NCI-H128 (cell line): Measurements from ENCODE around the gene ABHD17A.
"Not testable (repeated sequence)": the region's sequence is repeated elsewhere in the genome, so short reads cannot be mapped to it uniquely, and the experiment has no call there.

Experiments
- DNase-seq: peaks from one replicate; lab custom pipeline; 2025; ENCODE audit not compliant: unreplicated experiment; lab: John Stamatoyannopoulos, UW

ABHD17A gene

DNA sequence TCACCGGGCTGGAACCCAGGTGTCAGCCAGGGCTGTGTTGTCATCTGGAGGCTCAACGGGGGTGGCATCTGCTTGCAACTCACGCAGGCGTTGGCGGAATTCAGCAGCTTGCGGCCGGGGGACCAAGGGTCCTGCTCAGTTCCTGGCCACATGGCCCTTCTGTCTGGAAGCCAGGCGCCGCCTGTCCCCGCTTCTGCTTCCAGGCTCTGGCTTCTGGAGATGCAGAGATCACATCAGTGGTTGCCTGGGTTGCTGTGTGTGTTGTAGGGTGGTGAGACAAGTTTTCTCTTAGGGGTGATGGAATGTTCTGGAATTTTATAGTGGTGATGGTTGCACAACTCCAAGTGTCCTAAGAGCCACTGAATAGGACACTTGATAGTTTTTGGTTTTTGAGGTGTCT is 24.9 kb upstream of the ABHD17A start:
- no peak for DNase-seq

DNA sequence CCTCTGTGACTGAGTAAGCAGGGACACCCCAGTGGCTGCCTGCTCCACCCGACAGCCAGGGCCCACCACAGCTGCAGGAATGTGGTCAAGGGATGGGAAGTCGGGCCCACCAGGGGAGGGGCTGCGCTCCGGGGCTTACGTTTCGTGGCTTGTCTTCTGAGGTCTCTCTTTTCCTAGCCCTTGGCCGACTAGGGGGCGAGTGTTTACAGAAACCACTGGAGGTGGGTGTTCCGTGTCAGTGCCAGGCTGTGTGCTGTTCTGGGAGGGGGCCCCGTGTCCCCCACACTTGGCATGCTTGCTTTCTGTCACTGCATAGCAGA is 24.4 kb upstream of the ABHD17A start:
- no peak for DNase-seq

DNA sequence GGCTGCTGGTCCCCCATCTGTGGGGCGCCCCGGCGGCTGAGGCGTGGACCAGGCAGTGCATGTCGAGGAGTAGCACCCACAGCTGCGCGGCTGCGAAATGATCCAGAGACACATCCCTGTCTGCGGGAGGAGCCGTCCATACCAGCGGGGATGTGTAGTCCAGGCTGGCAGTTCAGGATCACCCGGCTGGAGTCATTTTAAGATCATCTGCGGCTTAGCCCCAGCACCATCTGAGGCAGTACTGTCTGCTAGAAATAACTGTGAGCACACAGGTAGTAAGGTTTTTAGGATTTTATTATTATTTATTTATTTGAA is 23.0 kb upstream of the ABHD17A start:
- no peak for DNase-seq

DNA sequence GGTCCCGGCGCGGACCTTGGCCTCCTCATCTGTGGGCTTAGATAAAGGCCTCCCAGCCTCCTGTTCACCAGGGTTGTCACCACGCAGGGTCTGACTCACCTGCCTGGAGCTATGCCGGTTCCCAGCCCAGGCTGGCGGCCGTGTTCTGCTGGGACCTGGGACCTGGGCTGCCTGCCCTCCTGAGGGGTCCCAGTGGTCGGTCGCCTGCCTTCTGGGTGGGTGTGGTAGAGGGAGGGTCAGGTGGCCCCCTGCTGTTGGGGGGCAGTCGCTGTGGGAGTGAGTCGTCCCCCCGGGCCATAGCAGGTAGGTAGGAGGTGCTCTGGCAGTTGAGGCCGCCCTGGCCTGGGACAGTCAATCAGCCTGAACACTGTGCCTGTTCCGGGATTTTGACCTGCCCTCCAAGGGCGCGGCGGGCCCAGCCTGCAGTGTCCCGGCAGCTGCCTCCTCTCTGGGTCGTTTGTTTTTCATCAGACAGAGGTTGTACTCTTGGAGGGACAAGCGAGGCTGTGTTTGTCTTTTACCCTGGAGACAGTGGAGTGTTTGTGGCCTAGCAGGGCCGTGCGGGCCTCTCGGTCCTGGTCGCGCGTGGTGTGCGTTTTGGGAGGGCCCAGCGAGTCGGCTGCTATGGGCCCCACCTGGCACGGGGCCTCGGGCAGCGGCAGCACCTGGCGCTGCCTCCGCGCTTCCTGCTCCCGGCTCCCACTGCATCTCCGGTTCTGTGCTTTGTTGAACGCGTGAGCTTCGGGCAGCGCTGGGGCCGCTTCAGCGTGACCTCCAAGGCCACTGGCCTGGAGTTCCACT is 22.5 kb upstream of the ABHD17A start:
- no peak for DNase-seq

DNA sequence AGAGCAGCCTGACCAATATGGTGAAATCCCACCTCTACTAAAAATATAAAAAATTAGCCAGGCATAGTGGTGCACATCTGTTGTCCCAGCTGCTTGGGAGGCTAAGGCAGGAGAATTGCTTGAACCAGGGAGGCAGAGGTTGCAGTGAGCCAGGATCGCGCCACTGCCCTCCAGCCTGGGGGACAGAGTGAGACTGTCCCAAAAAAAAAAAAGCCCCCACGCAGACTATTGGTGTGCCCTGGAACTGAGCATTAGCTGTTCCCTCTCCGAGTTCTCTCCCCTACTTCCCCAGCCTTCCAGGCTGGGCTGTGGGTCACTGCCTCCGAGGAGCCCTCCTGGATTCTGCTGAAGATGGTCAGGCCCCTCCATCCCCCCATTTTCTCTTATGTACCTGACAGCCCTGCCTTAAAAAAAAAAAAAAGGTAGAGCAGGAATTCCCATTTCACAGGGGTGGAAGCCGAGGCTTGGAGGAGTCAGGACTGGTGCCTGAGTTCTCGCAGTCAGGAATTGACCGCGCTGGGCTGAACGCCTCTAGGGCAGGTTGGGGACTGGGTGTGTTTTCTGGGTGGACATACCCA is 21.8 kb upstream of the ABHD17A start:
- no peak for DNase-seq

DNA sequence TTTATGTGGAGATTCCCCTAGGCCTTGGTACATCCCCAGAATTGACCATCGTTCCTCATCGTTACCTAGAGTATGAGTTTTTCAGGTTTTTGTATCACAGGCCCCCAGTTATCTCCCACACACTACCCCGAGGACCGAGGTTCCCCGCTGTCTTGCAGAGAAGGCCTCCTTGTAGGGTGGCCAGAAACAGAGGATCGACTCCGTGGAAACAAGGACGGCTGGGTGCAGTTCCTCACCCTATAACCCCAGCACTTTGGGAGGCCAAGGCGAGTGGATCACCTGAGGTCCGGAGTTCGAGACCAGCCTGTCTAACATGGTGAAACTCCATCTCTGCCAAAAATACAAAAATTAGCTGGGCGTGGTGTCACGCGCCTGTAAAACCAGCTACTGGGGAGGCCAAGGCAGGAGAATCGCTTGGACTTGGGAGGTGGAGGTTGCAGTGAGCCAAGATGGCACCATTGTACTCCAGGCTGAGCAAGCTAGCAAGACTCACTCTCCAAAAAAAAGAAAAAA is 20.6 kb upstream of the ABHD17A start:
- DNase-seq: no peak

DNA sequence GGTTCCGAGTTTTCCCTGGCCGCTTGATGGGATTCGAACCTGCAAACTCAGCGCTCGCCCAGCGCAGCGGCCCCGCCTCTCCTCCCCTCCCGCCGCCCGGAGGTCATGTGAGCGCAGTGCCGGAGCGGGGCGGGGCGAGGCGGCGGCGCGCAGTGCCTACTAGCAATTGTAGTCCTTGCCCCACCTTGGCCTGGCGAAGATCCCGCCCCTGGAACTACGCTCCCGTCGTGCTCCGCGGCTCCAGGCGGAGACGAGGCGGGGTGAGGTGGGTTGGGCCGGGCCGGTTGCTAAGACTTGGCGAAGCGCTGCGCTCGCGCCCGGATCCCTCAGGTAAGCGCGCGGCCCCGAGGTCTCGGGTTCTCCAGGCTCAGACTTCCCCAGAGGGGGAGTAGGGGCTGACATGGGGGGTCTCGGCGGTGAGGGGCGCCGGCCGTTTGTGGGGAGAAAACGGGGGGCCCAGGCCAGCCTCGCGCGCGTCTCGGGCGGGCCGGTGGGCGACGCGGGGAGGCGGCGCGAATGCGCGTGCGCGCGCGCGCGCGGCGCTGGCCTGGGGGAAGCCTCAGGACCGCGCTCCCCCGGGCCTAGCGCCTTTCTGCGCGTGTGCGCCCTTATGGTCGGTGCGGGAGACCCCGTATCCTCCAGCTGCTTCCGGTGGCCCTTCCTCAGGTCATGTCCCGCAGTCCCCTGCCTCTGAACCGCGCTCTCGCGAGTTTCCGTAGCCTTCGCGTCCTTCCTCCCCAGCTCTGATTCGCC is 20.0 kb upstream of the ABHD17A start, which contains the start of the genes ADAT3 and SCAMP4:
Gene ADAT3, plus strand, starts transcription at position 290 of the 753 bp plus-strand sequence. CDS start 6,649 bp downstream, outside the sequence.
Gene SCAMP4, plus strand, starts transcription at position 290 of the 753 bp plus-strand sequence. CDS start 9,621 bp downstream, outside the sequence.
- DNase-seq: peak; percentile 95

DNA sequence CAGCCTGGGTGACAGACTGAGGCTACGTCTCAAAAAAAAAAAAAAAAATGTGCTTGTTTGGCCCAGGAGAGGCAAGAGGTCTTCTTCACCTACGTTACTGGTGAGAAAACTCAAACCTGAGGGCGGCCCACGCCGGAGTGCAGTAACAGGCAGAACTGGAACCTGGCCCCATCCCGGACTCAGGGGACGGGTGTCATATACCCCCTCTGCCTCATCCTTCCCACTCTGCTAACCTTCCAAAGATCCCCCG is 19.5 kb upstream of the ABHD17A start:
- no peak for DNase-seq

DNA sequence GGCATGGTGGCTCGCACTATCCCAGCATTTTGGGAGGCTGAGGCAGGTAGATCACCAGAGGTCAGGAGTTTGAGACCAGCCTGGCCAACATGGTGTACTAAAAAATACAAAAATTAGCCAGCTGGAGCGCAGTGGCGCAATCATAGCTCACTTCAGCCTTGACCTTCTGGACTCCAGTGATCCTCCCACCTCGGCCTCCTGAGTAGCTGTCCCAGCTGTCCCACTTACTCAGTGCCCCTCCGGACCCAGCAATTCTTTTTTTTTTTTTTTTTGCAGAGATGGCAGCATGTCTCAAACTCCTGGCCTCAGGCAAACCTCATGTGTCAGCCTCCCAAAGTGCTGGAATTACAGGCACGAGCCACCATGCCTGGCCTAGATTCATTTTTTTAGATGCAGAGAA is 17.6 kb upstream of the ABHD17A start:
- DNase-seq: no peak

DNA sequence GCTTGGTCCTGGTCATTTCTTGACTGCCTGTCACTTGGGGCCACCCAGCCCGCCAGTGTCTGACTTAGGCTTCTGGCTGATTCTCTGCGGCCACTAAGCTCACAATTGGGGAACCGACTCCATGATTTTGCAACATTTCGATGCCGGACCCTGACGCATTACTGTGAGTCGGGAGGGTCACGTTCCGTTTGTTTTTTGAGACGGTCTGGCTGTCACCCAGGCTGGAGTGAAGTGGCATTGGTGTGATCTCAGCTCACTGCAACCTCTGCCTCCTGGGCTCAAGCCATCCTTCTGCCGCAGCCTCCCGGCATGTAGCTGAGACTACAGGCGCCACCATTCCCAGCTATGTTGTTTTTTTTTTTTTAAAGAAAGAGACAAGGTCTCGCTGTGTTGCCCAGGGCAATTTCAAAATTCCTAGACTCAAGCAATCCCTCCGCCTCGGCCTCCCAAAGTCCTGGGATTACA is 16.7 kb upstream of the ABHD17A start:
- no peak for DNase-seq

DNA sequence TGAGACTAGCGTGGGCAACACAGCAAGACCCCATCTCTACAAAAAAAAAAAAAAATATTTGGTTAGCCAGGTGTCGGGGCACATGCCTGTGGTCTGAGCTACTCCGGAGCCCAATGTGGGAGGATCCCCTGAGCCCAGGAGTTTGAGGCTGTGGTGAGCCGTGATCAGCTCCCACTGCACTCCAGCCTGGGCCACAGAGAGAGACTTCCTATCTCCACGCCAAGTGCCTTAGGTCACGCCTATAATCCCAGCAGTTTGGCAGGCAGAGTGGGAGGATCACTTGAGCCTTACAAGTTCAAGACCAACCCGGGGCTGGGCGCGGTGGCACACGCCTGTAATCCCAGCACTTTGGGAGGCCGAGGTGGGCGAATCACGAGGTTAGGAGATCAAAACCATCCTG is 11.2 kb upstream of the ABHD17A start:
- no peak for DNase-seq

DNA sequence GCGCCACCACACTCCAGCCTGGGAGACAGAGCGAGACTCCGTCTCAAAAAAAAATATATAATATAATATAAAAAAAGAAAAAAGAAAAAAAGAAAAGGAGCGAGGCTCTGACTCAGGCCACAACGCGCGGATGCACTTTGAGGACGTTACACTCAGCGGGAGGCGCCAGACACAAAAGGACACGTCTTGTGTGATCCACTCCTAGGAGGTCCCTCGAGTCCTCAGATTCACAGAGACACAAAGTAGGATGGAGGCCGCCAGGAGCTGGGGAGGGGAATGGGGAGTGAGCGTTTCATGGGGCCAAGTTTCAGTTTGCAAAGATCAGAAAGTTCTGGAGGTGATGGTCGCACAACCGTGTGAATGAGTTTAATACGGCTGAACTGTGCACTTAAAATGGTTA is 8.5 kb upstream of the ABHD17A start:
- DNase-seq: no peak

DNA sequence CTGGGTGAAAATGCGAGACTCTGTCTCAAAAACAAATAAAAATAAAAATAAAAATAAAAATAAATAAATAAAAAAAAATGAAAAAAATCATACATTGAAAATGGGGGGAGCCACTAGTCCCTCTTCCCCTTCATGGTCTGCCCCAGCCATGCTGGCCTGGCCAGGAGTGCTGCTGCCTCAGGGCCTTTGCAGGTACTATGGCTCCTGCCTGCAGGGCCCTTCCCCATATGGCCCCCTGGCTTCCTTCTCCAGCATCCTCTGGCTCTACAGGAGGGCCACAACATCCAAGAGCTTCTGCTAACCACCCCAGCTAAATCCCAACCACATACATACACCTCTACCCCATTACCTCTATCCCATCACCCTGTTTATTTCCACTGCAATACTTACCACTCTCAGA is 4.6 kb upstream of the ABHD17A start:
- no peak for DNase-seq

DNA sequence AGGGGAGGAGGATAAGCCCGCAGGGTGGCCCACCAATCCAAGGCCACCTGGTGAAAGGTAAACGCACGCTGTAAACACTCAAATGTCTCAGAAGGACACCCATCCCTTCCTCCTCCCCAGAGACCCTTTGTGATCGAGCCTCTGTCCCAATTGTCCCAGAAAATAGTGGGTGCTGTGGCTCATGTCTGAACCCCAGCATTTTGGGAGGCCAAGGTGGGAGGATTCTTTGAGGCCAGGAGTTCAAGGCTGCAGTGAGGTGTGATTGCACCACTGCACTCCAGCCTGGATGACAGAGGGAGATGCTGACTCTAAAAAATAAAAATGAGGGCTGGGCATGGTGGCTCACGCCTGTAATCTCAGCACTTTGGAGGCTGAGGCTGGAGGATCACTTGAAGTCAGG is 3.1 kb upstream of the ABHD17A start:
- no peak for DNase-seq

DNA sequence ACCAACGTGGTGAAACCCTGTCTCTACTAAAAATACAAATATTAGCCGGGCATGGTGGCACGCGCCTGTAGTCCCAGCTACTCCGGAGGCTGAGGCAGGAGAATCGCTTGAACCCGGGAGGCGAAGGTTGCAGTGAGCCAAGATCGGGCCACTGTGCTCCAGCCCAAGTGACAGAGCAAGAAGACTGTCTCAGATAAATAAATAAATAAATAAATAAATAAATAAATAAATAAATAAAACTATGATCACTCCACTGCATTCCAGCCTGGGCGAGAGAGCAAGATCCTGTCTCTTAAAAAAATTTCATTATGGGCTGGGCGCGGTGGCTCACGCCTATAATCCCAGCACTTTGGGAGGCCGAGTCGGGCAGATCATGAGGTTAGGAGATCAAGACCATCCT is 1.1 kb upstream of the ABHD17A start:
- DNase-seq: not testable (repeated sequence)

DNA sequence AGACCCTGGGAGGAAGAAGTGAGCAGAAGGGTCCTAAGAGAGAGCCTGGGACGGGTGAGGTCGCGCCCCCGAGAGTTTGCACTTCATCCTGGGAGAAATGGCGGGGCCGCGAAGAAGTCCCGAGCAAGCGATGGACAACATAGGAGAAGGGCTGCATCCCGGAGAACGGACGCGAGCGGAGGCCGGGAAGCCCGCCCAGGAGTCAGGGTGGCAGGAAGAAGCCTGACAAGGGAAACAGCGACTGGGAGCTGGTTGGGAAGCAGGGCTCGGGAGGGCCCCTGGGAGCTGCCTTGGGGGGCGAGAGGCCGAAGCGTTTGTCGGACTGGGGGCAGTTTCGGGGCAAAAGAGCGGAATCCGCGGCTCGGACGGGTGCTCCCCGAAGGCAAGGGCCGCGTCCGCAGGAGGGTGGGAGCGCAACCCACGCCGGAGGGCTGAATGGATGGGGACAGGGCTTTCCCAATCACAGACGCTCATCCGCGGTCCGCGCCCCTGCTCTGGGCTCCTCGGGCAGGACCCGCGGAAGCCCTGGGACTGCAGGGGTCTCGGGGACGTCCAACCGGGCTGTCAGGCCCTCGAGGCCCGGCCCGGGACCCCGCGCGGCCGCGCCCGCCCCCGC is 469 bp downstream of the ABHD17A start:
- DNase-seq: no peak

DNA sequence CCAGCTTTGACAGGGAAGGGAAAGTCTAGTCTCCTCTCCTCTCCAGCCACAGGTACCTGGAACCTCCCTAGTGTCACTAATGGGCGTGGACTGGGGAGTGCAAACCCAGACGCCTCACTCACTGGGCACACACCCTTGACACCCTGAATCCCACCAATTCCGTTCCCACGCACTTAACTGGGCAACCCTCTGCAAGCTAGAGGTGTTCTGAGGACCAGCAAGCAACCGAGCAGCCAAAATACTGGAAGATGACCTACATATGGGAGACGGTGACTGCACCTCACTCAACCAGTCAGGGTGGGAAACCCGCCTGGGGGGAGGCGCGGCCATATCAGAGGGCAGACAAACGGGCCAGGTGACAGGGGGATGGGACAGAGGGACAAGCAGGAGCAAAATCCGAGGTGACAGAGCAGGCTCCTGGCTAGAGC is 991 bp downstream of the ABHD17A start:
- no peak for DNase-seq

DNA sequence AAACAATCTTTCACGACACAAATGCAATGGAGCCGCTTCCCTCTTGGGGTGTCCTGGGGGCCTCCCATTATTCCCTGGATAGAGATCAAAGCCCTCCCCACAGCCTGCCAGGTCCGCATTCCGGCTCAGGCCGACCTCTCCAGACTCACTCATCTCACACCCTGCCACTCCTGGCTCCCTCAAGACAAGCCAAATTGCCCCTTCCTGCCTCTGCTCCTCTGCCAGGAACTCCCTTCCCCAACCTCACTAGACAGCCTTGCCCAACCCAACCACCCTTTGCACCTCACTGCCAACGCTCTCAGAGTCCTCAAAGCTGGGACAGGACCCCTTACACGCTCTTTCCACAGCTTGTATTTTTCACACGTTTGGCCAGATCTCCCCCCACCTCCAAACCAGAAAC is 1.5 kb downstream of the ABHD17A start:
- no peak for DNase-seq

DNA sequence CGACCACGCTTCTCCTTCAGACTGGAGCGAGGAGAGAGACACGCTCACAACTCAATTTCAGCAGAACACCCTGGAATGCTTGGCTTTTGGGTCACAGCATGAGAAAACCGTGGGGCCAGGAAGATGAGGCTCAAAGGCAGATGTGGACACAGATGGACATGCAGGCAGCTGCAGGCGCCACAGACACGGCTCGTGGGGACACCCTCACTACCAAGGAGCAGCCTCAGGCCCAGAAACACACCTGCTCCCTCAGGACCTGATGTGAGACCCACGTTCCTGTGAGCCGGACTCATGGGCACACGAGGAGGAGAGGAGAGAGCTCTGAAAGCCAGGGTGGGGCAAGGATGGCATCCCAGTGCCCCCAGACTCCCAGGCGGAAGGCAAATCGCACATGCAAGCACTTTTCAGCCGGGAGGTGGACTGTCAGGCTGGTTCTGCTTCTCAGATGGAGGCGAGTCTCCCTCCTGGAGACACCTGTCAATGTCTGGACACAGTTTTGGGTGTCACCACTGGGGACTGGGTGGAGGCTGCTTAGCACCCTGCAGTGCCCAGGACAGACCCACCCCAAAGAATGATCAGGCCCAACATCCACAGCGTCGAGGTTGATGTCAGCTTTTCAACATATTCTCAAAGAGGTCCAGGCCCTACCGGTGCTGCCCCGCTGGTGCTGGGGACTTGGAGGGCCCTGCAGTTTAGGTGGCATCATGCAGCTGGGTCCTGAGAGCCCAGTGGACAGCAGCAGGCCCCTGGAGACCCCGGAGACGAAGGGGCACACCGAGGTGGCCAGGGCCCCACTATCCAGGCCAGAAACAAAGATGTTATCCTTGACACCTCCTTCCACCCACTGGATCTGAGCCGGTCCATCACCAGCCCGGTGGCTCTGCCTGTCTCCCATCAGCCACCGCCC is 2.3 kb downstream of the ABHD17A start:
- DNase-seq: no peak

DNA sequence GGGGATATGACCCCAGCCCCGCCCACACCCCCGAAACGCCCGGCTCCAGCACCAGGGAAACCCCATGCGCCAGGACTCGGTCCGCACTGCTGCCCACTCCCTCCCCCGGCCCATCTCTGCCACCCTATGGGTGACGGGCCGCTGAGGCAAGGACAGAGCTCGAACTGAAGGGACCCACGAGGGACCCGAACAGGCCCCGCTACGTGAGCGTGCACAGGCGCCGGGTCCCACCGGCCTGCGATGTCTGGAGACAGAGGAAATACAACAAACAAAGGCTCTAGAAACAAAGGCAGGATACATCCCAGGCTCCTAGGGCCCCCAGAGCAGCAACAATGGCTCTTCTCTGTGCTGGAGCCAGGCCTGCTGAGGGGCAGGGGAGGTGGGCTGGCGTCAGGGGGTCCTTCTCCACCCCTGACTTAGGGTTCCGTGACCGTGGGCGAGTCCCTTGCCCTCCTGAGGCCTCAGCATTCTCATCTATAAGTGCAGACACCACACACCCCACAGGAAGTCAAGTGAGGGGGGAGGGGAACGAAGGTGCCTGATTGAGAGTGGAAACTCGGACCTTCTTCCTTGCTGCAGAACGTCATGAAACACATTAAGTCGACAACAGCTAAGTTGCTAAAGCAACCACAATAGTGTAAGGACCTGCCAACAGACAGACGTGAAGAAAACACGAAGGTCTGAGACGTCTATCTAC is 3.1 kb downstream of the ABHD17A start:
- DNase-seq: no peak
